ENCODE results near the gene PRM2. TPM values are rescaled to one million over a fixed set of nuclear protein-coding genes. Genes with fewer than 3 reads are reported as not detected.

Gene PRM2
- total RNA-seq, 2 donors from 2014 or later = 343 TPM; not detected in 1

DNA sequence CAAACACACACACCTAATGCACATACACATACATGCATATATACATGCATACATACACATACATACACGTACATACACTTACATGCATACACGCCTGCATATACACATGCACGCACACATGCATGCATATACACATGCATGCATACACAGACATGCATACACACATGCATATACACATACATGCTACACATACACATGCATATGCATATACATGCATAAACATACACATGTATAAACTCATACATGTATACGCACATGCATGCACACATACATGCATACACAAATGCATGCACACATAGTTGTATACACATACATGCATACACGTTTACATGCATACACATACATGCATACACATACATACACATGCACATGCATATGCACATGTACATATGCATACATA lies 45.4 kb upstream of the PRM2 start:
- Histone ChIP-seq H3K36me3 (no peaks in the 10 kb centered on the region), H3K4me3 (no peak overlapping the region), H3K27me3 (replicated peaks; ENCODE audit: insufficient read depth) (no peaks in the 10 kb centered on the region), H3K9me3 (no peaks in the 10 kb centered on the region), H3K4me1 (replicated peaks) (no peaks in the 10 kb centered on the region), H3K27ac (no peak overlapping the region)
- intact Hi-C loops (cut with DNase I) = no loop called here
- TF ChIP-seq POLR2AphosphoS5 (IDR thresholded peaks at IDR 0.05) = no peak
- TF ChIP-seq POLR2A (IDR thresholded peaks at IDR 0.05) = no peak
- TF ChIP-seq, protein P1, sequence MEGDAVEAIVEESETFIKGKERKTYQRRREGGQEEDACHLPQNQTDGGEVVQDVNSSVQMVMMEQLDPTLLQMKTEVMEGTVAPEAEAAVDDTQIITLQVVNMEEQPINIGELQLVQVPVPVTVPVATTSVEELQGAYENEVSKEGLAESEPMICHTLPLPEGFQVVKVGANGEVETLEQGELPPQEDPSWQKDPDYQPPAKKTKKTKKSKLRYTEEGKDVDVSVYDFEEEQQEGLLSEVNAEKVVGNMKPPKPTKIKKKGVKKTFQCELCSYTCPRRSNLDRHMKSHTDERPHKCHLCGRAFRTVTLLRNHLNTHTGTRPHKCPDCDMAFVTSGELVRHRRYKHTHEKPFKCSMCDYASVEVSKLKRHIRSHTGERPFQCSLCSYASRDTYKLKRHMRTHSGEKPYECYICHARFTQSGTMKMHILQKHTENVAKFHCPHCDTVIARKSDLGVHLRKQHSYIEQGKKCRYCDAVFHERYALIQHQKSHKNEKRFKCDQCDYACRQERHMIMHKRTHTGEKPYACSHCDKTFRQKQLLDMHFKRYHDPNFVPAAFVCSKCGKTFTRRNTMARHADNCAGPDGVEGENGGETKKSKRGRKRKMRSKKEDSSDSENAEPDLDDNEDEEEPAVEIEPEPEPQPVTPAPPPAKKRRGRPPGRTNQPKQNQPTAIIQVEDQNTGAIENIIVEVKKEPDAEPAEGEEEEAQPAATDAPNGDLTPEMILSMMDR (IDR thresholded peaks at IDR 0.05) = no peak
- WGBS = 63% methylated on average over 5 of the region's 5 CpGs
- DNase-seq (ENCODE audit: low spot score) = no peak

DNA sequence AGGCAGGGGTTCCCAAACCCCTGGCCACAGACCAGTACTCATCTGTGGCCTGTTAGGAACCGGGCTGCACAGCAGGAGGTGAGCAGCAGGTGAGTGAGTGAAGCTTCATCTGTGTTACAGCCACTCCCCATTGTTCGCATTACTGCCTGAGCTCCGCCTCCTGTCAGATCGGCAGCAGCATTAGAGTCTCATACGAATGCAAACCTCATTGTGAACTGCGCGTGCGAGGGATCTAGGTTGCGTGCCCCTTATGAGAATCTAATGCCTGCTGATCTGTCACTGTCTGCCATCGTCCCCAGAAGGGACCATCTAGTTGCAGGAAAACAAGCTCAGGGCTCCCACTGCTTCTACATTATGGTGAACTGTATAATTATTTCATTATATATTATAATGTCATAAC lies 43.9 kb upstream of the PRM2 start:
- DNase-seq (ENCODE audit: low spot score) = no peak
- intact Hi-C loops (cut with DNase I) = no loop called here
- no peaks in the 10 kb centered on the region for H3K27me3 ChIP-seq (replicated peaks; ENCODE audit: insufficient read depth)
- H3K4me1 ChIP-seq (replicated peaks) = no peaks in the 10 kb centered on the region
- no peak overlapping the region for H3K27ac ChIP-seq
- WGBS = 87% methylated on average over 9 of the region's 10 CpGs
- TF ChIP-seq POLR2A (IDR thresholded peaks at IDR 0.05) (no peak), POLR2AphosphoS5 (IDR thresholded peaks at IDR 0.05) (no peak)
- TF ChIP-seq, protein P1 (IDR thresholded peaks at IDR 0.05) = no peak
- H3K9me3 ChIP-seq = no peaks in the 10 kb centered on the region
- no peak overlapping the region for H3K4me3 ChIP-seq
- no peaks in the 10 kb centered on the region for H3K36me3 ChIP-seq

DNA sequence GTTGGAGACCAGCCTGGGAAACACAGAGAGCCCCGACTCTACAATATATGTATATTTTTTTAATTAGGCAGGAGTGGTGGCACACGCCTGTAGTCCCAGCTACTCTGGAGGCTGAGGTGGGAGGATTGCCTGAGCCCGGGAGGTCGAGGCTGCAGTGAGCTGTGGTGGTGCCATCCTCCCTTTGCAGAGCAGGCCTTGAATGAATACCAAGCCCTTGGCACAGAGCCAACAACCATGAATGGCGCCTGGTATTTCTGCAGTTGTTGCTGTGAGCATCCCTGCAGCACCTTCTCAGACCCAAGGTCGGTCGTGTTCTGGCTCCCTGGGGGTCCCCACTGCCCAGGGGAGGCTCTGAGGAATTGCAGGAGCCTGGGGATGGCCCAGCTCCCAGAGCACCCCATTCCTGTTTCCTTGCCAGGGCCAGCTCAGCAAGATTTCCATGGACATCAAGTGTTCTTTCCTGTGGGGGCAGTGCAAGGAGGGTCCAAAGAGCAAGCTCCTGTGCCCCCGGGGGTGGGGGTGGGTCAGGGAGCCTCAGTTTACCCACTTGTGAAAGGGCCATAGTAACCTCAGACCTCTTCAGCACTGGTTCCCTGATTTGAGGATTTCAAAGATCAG lies 43.4 kb upstream of the PRM2 start:
- H3K4me3 ChIP-seq = no peak overlapping the region
- no peak for TF ChIP-seq POLR2AphosphoS5 (IDR thresholded peaks at IDR 0.05)
- no peak for TF ChIP-seq POLR2A (IDR thresholded peaks at IDR 0.05)
- TF ChIP-seq, protein P1 (IDR thresholded peaks at IDR 0.05) = no peak
- intact Hi-C loops (cut with DNase I) = no loop called here
- no peaks in the 10 kb centered on the region for H3K4me1 ChIP-seq (replicated peaks)
- WGBS = 57% methylated on average over 8 of the region's 8 CpGs
- H3K9me3 ChIP-seq = no peaks in the 10 kb centered on the region
- H3K27ac ChIP-seq = no peak overlapping the region
- DNase-seq (ENCODE audit: low spot score) = no peak
- no peaks in the 10 kb centered on the region for H3K27me3 ChIP-seq (replicated peaks; ENCODE audit: insufficient read depth)
- H3K36me3 ChIP-seq = no peaks in the 10 kb centered on the region

DNA sequence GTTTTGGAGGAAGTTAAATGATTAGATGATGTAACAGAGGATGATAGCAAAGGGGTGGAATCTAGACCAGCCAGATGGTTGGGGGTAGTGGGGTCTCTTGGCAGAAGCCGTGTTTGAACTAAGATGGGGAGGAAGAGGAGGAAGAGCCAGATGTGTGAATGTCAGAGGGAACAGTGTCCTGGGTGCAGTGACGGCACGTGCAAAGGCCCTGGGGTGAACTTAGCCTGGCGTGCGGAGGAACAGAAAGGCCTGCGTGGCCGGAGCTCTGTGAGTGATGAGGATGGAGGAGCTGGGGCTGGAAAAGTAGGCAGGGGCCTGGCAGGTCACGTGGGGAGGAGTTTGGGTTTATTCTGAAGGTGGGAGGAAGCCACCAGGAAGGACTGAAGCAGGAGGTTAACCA lies 42.5 kb upstream of the PRM2 start:
- Histone ChIP-seq H3K4me3 (no peak overlapping the region), H3K4me1 (replicated peaks) (no peaks in the 10 kb centered on the region), H3K36me3 (no peaks in the 10 kb centered on the region), H3K27ac (no peak overlapping the region), H3K9me3 (no peaks in the 10 kb centered on the region), H3K27me3 (replicated peaks; ENCODE audit: insufficient read depth) (no peaks in the 10 kb centered on the region)
- intact Hi-C loops (cut with DNase I) = no loop called here
- DNase-seq (ENCODE audit: low spot score) = no peak
- 94% methylated on average over 8 of the region's 8 CpGs for WGBS
- TF ChIP-seq POLR2A (IDR thresholded peaks at IDR 0.05) = no peak
- no peak for TF ChIP-seq POLR2AphosphoS5 (IDR thresholded peaks at IDR 0.05)
- TF ChIP-seq, protein P1 (IDR thresholded peaks at IDR 0.05) = no peak

DNA sequence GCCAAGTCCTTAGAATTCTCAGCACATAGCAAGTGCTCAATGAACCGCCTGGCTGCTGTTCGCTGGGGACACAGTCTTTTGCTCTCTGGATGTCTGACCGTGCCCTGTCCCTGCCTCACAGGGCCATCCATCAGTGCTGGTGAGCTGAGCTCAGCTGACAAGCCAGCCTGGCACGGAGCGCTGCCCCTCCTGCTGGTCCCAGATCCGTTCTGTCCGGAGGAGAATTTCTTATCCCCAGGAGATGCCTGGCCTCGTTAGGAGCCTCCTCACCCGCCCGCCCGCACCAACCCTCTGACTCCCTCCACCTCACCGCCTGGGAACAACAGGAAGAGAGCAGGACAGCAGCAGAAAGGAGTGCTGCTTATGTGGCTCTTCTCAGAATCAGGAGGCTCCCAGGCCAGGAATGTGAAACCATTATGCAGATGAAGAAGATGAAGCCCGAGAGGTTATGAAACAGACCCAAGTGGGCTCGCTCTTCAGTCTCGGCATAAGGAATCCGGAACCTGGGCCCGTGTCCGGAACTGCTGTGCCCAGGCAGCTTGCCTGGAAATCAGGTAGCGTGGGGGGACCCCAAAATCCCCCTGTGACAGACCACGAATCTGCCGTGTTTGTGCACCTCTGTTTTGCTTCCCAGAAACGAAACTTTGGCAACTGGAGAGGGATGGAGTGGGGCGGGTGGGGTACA lies 40.2 kb upstream of the PRM2 start:
- DNase-seq (ENCODE audit: low spot score) = no peak
- WGBS = 80% methylated on average over 23 of the region's 23 CpGs

More for the DNA sequence above, 40.2 kb upstream of the PRM2 start:
- Histone ChIP-seq H3K27ac (no peak overlapping the region), H3K4me1 (replicated peaks) (no peaks in the 10 kb centered on the region), H3K4me3 (no peak overlapping the region), H3K27me3 (replicated peaks; ENCODE audit: insufficient read depth) (no peaks in the 10 kb centered on the region), H3K9me3 (no peaks in the 10 kb centered on the region), H3K36me3 (no peaks in the 10 kb centered on the region)
- TF ChIP-seq POLR2A (IDR thresholded peaks at IDR 0.05) (no peak), POLR2AphosphoS5 (IDR thresholded peaks at IDR 0.05) (no peak)
- TF ChIP-seq, protein P1 (IDR thresholded peaks at IDR 0.05) = no peak
- intact Hi-C loops (cut with DNase I) = no loop called here

Measured in prostate gland (tissue), 2 donors.